Measurements from ENCODE around the gene SYK.
"Not testable (repeated sequence)": the region's sequence is repeated elsewhere in the genome, so short reads cannot be mapped to it uniquely, and the experiment has no call there.

The SYK gene

GRCh38 chr9:90801241-90801972 lies at the start of gene SYK:
TSS of gene SYK (plus strand) at chr9:90801819. CDS start at chr9:90843899, 42,080 bp downstream.
- DNase-seq (ENCODE audit: low read depth), result no peak

GRCh38 chr9:90755514-90756371 lies 45.9 kb upstream of the SYK start:
- DNase-seq (ENCODE audit: low read depth), result peak; percentile 8

- not testable (repeated sequence) for DNase-seq (ENCODE audit: low read depth)
These were observed 41.0 kb upstream of the SYK start for GRCh38 chr9:90760577-90760976.

DNA sequence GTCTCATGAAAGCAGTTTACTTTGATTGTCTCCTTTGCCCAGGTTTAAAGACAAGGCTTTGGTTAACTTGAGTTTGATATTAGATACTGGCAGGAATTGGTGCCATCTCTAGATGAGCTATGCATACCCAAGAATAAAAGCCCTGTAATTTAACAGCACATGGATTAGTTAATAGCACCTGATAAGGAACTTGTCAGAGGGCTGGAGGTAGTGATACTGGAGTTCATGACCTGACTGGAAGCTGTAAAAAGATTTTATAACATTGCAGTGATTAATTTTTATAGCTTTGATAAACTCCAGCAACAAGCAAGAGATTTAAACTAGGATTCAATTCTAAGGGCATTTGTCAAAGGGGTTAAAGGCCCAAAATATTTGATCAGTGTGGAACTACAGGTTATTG lies 34.9 kb upstream of the SYK start:
- no peak for DNase-seq (ENCODE audit: low read depth)

- no peak for DNase-seq (ENCODE audit: low read depth)
These were observed 34.0 kb upstream of the SYK start for GRCh38 chr9:90767523-90768100.

GRCh38 chr9:90770182-90770738 lies 31.4 kb upstream of the SYK start:
- no peak for DNase-seq (ENCODE audit: low read depth)

DNA sequence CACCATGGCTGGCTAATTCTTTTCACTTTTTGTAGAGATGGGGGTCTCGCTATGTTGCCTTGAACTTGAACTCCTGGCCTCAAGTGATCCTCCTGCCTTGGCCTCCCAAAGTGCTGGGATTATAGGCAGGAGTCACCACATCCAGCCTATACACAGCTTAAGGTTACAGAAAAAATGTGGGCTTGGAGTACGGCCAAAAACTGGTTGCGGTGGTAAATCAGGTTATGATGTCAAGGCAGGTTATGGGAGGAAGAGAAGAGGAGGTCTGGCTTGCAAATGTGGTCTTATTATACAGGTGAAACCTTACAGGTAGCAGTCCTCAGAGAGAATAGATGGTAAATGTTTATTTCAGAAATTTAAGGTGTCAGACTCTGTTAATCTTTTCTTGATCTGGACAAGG lies 30.7 kb upstream of the SYK start:
- no peak for DNase-seq (ENCODE audit: low read depth)

DNA sequence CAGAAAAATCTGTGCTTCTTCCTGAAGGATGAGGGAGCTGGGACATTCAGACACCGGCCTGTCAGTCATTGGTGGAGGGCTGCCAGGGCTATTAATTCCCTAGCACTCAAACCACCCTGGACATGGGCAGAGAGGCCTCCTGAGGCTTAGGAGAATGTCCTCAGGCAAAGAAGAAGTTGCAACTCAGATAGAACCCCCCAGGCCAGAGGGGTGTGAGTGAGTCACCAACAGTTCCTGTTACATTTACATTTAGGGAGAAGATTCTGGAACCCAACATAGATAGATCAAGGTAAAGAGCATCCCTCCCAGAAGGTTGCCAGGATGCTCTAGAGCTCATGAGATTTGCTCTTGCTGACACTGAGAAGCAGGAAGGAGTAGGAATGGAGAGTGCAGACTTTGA lies 29.2 kb upstream of the SYK start:
- DNase-seq (ENCODE audit: low read depth), result no peak

DNA sequence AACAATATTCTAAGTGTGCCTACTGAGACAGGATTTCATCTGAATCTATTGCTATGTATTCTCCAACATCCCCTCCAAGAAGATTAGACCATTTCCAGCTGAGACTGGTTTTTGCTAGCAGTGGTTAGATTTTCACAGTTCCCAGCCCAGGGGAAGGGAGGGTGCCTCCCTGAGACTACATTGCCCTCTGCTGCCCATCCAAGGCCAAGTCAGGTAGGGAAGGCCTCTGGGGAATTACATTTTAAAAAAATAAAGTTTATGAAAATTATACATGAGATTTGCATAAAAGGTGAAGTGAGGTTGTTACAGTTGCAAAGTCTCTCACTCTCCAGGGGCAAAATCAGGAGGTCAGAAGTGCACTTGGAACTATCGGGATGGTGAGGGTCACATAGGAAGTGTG lies 28.0 kb upstream of the SYK start:
- no peak for DNase-seq (ENCODE audit: low read depth)

- no peak for DNase-seq (ENCODE audit: low read depth)
These were observed 27.5 kb upstream of the SYK start for GRCh38 chr9:90774071-90774470.

DNA sequence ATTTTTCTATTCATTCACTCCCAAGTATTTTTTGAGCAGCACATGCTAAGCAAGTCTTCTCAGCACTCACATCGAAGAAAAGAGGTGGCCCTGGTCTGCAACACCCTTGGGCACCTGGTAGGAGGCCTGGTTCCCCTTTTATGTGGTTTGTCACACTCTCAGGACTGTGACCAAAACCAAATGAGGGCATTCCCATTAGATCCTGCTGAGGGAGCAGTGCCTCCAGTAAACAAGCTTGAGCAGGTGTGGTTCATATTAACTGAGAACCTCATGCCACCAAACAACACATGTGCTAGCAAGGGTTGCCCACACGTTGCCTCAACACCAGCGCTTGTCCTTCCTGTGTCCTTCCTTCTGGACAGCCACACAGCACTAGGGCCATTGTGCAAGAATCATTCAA lies 26.9 kb upstream of the SYK start:
- DNase-seq (ENCODE audit: low read depth), result no peak

DNA sequence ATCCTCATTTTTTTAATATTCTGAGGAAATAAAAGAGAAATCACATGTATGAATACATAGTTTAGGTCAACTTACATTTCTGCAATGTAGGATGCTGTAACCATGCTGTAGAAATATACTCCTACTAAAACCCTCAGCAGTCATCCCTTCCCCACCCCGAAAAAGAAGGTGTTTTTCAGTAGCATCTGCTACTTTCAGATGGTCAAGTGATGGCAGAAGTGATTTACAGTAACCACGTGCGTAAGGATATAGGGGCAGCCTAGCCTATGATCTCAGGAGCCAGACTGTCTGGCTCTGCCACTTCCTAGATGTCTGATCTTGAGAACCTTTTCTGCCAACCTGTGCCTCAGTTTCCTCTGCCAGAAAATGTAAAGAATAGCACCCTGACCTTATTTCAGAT lies 26.0 kb upstream of the SYK start:
- DNase-seq (ENCODE audit: low read depth), result no peak

- DNase-seq (ENCODE audit: low read depth), result no peak
These were observed 22.9 kb upstream of the SYK start for GRCh38 chr9:90778746-90779145.

GRCh38 chr9:90783552-90783951 lies 18.1 kb upstream of the SYK start:
- no peak for DNase-seq (ENCODE audit: low read depth)

- no peak for DNase-seq (ENCODE audit: low read depth)
These were observed 17.7 kb upstream of the SYK start for GRCh38 chr9:90783964-90784363.

DNA sequence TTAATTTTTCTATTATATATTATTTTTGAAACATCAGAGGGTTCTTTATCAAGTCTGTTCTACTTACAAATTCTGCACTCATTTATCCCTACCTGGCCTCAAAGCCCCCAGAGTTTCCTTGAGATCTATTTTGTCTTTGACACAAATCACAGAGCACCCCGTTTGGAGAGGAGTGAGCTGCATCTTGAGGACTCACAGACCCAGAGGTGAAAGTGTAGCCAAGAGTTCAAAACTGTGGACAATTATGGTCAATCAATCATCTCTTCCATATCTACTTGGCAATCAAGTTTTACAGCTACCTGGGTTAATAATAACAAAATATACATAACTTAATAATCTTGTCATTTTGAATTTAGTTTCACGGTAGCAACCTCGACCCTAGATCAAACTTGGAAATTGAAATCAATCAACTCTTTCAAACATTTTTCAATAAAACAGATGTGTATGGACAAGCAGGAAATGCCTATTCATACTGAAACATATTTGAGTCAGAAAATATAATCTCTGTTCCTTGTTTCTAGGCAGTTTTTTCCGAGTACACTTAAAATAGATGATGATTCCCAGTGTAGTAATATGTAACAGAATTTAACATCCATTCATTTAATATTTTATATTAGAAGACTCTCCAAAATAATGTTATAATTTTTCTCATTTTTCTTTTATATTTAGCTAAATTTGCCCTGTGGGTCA lies 13.7 kb upstream of the SYK start:
- DNase-seq (ENCODE audit: low read depth), result no peak

- DNase-seq (ENCODE audit: low read depth), result not testable (repeated sequence)
These were observed 13.1 kb upstream of the SYK start for GRCh38 chr9:90788527-90788926.

GRCh38 chr9:90789408-90789807 lies 12.2 kb upstream of the SYK start:
- no peak for DNase-seq (ENCODE audit: low read depth)

- DNase-seq (ENCODE audit: low read depth), result no peak
These were observed 11.8 kb upstream of the SYK start for GRCh38 chr9:90789862-90790261.

DNA sequence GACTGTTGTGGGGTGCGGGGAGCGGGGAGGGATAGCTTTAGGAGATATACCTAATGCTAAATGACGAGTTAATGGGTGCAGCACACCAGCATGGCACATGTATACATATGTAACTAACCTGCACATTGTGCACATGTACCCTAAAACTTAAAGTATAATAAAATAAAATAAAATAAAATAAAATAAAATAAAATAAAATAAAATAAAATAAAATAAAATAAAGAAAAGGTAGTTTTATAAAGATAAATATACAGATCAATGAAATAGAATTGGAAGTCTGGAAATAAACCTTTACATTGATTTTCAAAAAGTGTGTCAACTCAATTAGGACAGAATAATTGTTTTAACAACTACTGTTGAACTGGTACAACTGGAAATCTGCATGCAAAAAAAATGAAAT lies 8.6 kb upstream of the SYK start:
- DNase-seq (ENCODE audit: low read depth), result not testable (repeated sequence)

GRCh38 chr9:90793729-90794128 lies 7.9 kb upstream of the SYK start:
- DNase-seq (ENCODE audit: low read depth), result no peak

GRCh38 chr9:90795084-90795483 lies 6.5 kb upstream of the SYK start:
- DNase-seq (ENCODE audit: low read depth), result no peak
